ENCODE results near the gene ANKMY1. TPM values are rescaled to one million over a fixed set of nuclear protein-coding genes. Genes with fewer than 3 reads are reported as not detected.
"Not testable (repeated sequence)": the region's sequence is repeated elsewhere in the genome, so short reads cannot be mapped to it uniquely, and the experiment has no call there.

ANKMY1 gene
- total RNA-seq, 2 experiments from 2014 or later = 25.7 to 26.2 TPM

DNA sequence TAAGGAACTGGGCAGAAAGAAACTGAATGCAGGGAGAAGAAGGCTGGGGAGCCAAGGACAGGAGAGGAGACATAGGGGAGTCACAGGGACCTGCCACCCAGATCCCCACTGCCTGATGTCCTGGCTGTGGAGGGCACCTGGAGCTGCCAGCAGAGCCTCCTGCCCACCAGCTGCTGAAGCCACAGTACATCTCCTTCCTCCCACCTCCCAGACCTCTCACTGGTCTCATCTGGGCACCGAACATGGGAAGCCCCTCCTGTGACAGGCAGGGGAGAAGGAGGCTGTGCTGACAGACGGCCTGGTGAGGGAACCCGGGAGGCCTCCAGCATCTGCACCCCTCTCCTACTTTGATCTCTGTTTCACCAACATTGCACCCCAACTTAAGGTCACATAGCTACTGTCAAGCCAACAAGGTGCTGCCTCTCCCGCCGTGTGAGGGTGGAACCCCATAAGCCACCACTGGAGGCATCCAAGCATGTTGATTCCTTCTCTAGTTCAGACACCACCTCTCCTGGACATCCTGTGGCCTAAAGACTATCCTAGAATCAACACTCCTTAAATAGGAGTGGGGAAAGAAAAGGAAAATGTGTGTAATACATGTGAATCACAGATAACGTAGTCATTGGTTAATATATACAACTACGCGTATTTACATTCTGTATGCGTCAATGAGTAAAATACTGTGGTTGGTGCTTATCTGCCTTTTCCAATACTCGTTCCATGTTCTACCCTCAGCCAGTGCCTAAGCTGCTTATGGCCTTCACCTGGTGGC is 7.0 kb upstream of the ANKMY1 start:
- Histone ChIP-seq H3K4me1 (ENCODE audit: insufficient read depth, low read length) (peaks cover 79% of the 10 kb centered on the region), H3K9me3 (ENCODE audit: control insufficient read depth in 1 of 2, insufficient read depth in 1 of 2, low read length in 2 of 2) (no peaks in the 10 kb centered on the region), H3K4me3 (ENCODE audit: low read length) (peak overlapping the region; percentile 64), H3K36me3 (ENCODE audit: insufficient read depth, low read length) (peaks cover 12% of the 10 kb centered on the region), H3K27me3 (ENCODE audit: control insufficient read depth in 1 of 2, insufficient read depth in 2 of 2, low read length in 2 of 2) (no peaks in the 10 kb centered on the region), H3K27ac (ENCODE audit: low read depth in 1 of 2, low read length in 2 of 2) (peak overlapping the region; percentile 91 to 97)
- CTCF ChIA-PET = interaction anchor here (2.6 to 6.0 kb wide), 5 partner anchors 15 to 57 kb away, joined by 9 to 54 read pairs (median 34); partner anchors contain the start of gene CAPN10
- ATAC-seq (ENCODE audit: poor library complexity) (no peak), DNase-seq (peak in 7 of 14 experiments; percentile 31 to 63 (median 40))
- H3K9me3 Mint-ChIP-seq = no peaks in the 10 kb centered on the region
- peak overlapping the region; percentile 98 for H3K27ac Mint-ChIP-seq
- peaks cover 78% of the 10 kb centered on the region for H3K4me1 Mint-ChIP-seq (ENCODE audit: low read depth)
- peaks cover 62% of the 10 kb centered on the region for H3K36me3 Mint-ChIP-seq (ENCODE audit: low read depth)
- intact Hi-C loops (cut with DNase I, micrococcal nuclease) = loop anchor here (5.0 to 10.0 kb wide), 10 partner anchors 50 to 1320 kb away; partner anchors contain the start of genes COPS9 (in 1 of the 2), FARP2 (in 1 of the 2), GPC1 (in 1 of the 2) and GPR35 (in 1 of the 2)
- H3K27me3 Mint-ChIP-seq = no peaks in the 10 kb centered on the region
- H3K4me3 Mint-ChIP-seq = peak overlapping the region; percentile 96
- POLR2A ChIA-PET = interaction anchor here (1.1 to 7.3 kb wide), 8 partner anchors 8 to 1170 kb away, joined by 3 to 224 read pairs (median 10); partner anchors contain the start of genes ANKMY1, CAPN10 and D2HGDH
- TF ChIP-seq, protein P1, sequence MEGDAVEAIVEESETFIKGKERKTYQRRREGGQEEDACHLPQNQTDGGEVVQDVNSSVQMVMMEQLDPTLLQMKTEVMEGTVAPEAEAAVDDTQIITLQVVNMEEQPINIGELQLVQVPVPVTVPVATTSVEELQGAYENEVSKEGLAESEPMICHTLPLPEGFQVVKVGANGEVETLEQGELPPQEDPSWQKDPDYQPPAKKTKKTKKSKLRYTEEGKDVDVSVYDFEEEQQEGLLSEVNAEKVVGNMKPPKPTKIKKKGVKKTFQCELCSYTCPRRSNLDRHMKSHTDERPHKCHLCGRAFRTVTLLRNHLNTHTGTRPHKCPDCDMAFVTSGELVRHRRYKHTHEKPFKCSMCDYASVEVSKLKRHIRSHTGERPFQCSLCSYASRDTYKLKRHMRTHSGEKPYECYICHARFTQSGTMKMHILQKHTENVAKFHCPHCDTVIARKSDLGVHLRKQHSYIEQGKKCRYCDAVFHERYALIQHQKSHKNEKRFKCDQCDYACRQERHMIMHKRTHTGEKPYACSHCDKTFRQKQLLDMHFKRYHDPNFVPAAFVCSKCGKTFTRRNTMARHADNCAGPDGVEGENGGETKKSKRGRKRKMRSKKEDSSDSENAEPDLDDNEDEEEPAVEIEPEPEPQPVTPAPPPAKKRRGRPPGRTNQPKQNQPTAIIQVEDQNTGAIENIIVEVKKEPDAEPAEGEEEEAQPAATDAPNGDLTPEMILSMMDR (IDR thresholded peaks at IDR 0.05) = peak; percentile 21

DNA sequence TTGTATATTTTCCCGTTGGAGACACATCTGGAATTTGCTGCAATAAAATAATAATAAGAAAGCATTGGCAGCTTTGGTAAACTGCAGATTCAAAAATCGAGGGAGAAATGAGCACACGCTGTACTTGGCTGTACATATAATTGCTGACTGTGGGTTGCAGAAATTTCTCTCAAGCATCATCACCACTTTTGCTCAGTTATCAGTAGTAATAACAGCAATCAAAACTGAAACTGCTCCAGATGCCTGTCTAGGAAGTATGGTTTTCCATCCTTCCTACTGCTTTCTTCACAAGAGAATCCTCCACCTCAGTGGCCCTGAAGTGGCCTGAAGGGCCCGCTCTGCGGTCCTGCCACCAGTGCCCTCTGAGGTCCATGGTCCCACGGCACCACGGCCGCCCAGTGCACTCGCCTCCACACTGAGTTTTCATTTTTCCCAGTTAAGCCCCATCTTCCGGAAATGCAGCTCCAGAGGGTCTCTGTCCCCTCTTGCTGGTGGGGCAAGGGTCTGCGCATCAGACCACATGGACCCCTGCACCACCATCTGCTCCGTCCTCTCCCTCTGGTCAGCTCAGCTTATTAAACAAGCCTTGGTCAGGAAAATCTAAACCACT is 6.3 kb upstream of the ANKMY1 start:
- intact Hi-C loops (cut with DNase I, micrococcal nuclease) = loop anchor here (5.0 to 10.0 kb wide), 7 partner anchors 49 to 1321 kb away; partner anchors contain the start of genes COPS9 (in 1 of the 2), GPC1 (in 1 of the 2), HDAC4 (in 1 of the 2) and HDLBP (in 1 of the 2)
- POLR2A ChIA-PET = interaction anchor here (1.4 to 7.3 kb wide), 3 partner anchors 16 to 58 kb away, joined by 5 to 224 read pairs (median 51); partner anchors contain the start of gene CAPN10
- no peaks in the 10 kb centered on the region for H3K27me3 ChIP-seq (ENCODE audit: control insufficient read depth in 1 of 2, insufficient read depth in 2 of 2, low read length in 2 of 2)
- no peaks in the 10 kb centered on the region for H3K27me3 Mint-ChIP-seq
- ATAC-seq (ENCODE audit: poor library complexity) (no peak), DNase-seq (peak in 1 of 14 experiments; percentile 25)
- H3K27ac Mint-ChIP-seq = peak overlapping the region; percentile 98
- H3K4me3 ChIP-seq (ENCODE audit: low read length) = no peak overlapping the region
- TF ChIP-seq, protein P1 (IDR thresholded peaks at IDR 0.05) = no peak
- H3K9me3 ChIP-seq (ENCODE audit: control insufficient read depth in 1 of 2, insufficient read depth in 1 of 2, low read length in 2 of 2) = no peaks in the 10 kb centered on the region
- H3K4me3 Mint-ChIP-seq = peak overlapping the region; percentile 96
- H3K36me3 Mint-ChIP-seq (ENCODE audit: low read depth) = peaks cover 62% of the 10 kb centered on the region
- H3K4me1 ChIP-seq (ENCODE audit: insufficient read depth, low read length) = peaks cover 79% of the 10 kb centered on the region
- peaks cover 79% of the 10 kb centered on the region for H3K4me1 Mint-ChIP-seq (ENCODE audit: low read depth)
- CTCF ChIA-PET = interaction anchor here (2.6 to 6.0 kb wide), 4 partner anchors 16 to 58 kb away, joined by 9 to 40 read pairs (median 32); partner anchors contain the start of gene CAPN10
- H3K27ac ChIP-seq (ENCODE audit: low read depth in 1 of 2, low read length in 2 of 2) = peak overlapping the region; percentile 91 to 97
- peaks cover 14% of the 10 kb centered on the region for H3K36me3 ChIP-seq (ENCODE audit: insufficient read depth, low read length)
- H3K9me3 Mint-ChIP-seq = no peaks in the 10 kb centered on the region

DNA sequence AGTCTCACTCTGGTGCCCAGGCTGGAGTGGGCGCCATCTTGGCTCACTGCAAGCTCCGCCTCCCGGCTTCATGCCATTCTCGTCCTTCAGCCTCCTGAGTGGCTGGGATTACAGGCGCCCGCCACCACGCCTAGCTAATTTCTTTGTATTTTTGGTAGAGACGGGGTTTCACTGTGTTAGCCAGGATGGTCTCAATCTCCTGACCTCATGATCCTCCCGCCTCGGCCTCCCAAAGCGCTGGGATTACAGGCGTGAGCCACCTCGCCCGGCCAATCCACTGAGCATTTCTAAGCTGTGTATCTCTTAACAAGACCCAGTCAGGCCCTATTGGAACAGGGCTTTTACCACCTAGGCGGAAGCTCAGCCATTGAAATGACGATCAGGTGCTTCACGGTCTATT is 5.4 kb upstream of the ANKMY1 start:
- not testable (repeated sequence) for H3K9me3 Mint-ChIP-seq; H3K27me3 ChIP-seq (ENCODE audit: control insufficient read depth in 1 of 2, insufficient read depth in 2 of 2, low read length in 2 of 2); H3K27me3 Mint-ChIP-seq; H3K4me3 ChIP-seq (ENCODE audit: low read length); H3K9me3 ChIP-seq (ENCODE audit: control insufficient read depth in 1 of 2, insufficient read depth in 1 of 2, low read length in 2 of 2); H3K27ac ChIP-seq (ENCODE audit: low read depth in 1 of 2, low read length in 2 of 2); ATAC-seq (ENCODE audit: poor library complexity)
- Mint-ChIP-seq H3K4me1 (ENCODE audit: low read depth) (peaks cover 87% of the 10 kb centered on the region), H3K36me3 (ENCODE audit: low read depth) (peaks cover 65% of the 10 kb centered on the region), H3K27ac (peak overlapping the region; percentile 98), H3K4me3 (peak overlapping the region; percentile 96)
- intact Hi-C loops (cut with DNase I, micrococcal nuclease) = loop anchor here (5.0 to 10.0 kb wide), 7 partner anchors 48 to 1322 kb away; partner anchors contain the start of genes COPS9 (in 1 of the 2), GPC1 (in 1 of the 2), HDAC4 (in 1 of the 2) and HDLBP (in 1 of the 2)
- H3K36me3 ChIP-seq (ENCODE audit: insufficient read depth, low read length) = peaks cover 18% of the 10 kb centered on the region
- peak in 1 of 14 experiments; percentile 11 for DNase-seq
- H3K4me1 ChIP-seq (ENCODE audit: insufficient read depth, low read length) = peaks cover 87% of the 10 kb centered on the region
- ChIA-PET CTCF (interaction anchor here (5.3 to 6.0 kb wide), 2 partner anchors 17 to 23 kb away, joined by 34 to 40 read pairs; partner anchors contain the start of gene CAPN10), POLR2A (interaction anchor here (0.8 to 7.3 kb wide), 3 partner anchors 23 to 59 kb away, joined by 3 to 224 read pairs (median 5); partner anchors contain the start of gene CAPN10)
